Measurements from ENCODE around the gene SYNRG. TPM values are rescaled to one million over a fixed set of nuclear protein-coding genes. Genes with fewer than 3 reads are reported as not detected.

Gene SYNRG
- total and polyA plus RNA-seq, 2 donors from 2014 or later: 8.6 to 47.0 TPM

DNA sequence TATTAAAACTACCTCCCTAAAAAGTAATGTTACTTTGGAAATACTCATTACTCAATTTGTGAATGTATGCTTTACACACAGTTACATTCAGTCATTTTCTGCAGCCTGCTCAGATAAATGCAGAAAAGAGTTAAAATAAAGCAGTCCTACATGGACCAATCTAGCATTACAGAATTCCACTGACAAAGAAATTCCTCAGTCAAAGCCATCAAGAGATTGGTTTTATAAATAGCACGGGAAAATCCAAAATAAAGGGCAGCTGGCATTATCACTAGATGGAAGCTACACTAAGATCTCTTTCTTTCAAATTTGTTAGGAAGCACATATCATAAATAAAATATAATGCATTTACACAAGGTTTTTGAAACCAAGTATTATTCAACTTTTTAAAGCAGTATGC, 61.2 kb downstream of the SYNRG start:
- Histone ChIP-seq H3K9me3 (ENCODE audit: control insufficient read depth in 2 of 3, insufficient read depth in 1 of 3, low read length in 3 of 3) (no peaks in the 10 kb centered on the region), H3K4me3 (ENCODE audit: low read length in 3 of 3) (no peak overlapping the region), H3K9ac (ENCODE audit: low read length in 3 of 3) (no peak overlapping the region), H3K27ac (ENCODE audit: low read depth in 2 of 2, low read length in 2 of 2) (no peak overlapping the region), H3K4me1 (ENCODE audit: control insufficient read depth in 2 of 3, insufficient read depth in 2 of 3, low read depth in 1 of 3, low read length in 3 of 3) (peaks cover 0 to 6% (median 0%) of the 10 kb centered on the region in 3 donors), H3K27me3 (ENCODE audit: control insufficient read depth, insufficient read depth, low read length) (no peaks in the 10 kb centered on the region), H3K36me3 (ENCODE audit: control insufficient read depth in 2 of 3, insufficient read depth in 3 of 3, low read length in 3 of 3) (peaks cover 0 to 4% (median 1%) of the 10 kb centered on the region in 3 donors)
- no peak for TF ChIP-seq CTCF (IDR thresholded peaks at IDR 0.05; ENCODE audit: borderline replicate concordance, extremely low read depth, insufficient read depth)
- no peak for DNase-seq
- FAIRE-seq: no peak
- intact Hi-C loops (cut with DNase I): no loop called here

DNA sequence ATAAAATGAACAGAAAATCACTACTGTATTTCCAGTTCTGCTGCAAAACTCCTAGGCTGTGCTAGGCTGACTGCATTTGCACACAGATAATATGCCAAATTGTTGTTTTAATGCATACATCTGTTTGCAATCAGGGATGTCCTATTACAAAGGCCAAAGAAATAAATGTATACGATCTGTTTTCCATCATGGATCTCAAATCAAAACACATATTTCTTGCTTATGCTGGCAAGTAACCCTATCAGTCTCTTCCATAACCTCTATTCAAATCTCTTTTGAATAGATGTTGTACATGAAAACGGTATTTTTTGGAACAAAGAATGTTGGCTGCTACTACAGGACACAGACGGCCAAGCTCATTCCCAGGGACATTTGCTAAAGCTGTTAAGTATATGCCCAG, 62.9 kb downstream of the SYNRG start:
- H3K27me3 ChIP-seq (ENCODE audit: control insufficient read depth, insufficient read depth, low read length): no peaks in the 10 kb centered on the region
- H3K4me1 ChIP-seq (ENCODE audit: control insufficient read depth in 2 of 3, insufficient read depth in 2 of 3, low read depth in 1 of 3, low read length in 3 of 3): peaks cover 0 to 6% (median 0%) of the 10 kb centered on the region in 3 donors
- H3K27ac ChIP-seq (ENCODE audit: low read depth in 2 of 2, low read length in 2 of 2): no peak overlapping the region
- no peak for FAIRE-seq
- DNase-seq: peak in 1 of 5 donors; percentile 10
- no peak overlapping the region for H3K4me3 ChIP-seq (ENCODE audit: low read length in 3 of 3)
- H3K9ac ChIP-seq (ENCODE audit: low read length in 3 of 3): no peak overlapping the region
- TF ChIP-seq CTCF (IDR thresholded peaks at IDR 0.05; ENCODE audit: borderline replicate concordance, extremely low read depth, insufficient read depth): no peak
- peaks cover 0 to 13% (median 10%) of the 10 kb centered on the region in 3 donors for H3K36me3 ChIP-seq (ENCODE audit: control insufficient read depth in 2 of 3, insufficient read depth in 3 of 3, low read length in 3 of 3)
- intact Hi-C loops (cut with DNase I): no loop called here
- H3K9me3 ChIP-seq (ENCODE audit: control insufficient read depth in 2 of 3, insufficient read depth in 1 of 3, low read length in 3 of 3): no peaks in the 10 kb centered on the region

DNA sequence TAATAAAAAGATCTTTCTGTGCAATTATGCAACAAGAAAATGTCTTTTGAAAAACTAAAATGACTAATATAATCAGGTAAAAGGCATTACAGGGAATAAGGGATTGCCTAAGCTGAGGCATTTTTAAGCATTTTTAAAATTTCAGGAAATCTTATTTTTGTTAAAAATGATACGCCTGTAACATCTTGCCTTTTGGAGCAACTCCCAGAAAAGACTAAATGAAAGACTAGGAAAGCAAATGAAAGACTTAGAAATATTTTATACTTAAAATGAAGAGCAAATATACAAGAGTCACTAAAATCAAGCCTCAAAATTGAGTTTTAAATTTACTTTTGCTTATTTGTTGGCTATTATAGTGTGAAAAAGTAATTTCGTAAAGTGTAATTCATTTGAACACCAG, 63.7 kb downstream of the SYNRG start:
- Histone ChIP-seq H3K9me3 (ENCODE audit: control insufficient read depth in 2 of 3, insufficient read depth in 1 of 3, low read length in 3 of 3) (no peaks in the 10 kb centered on the region), H3K27ac (ENCODE audit: low read depth in 2 of 2, low read length in 2 of 2) (no peak overlapping the region), H3K27me3 (ENCODE audit: control insufficient read depth, insufficient read depth, low read length) (no peaks in the 10 kb centered on the region), H3K4me1 (ENCODE audit: control insufficient read depth in 2 of 3, insufficient read depth in 2 of 3, low read depth in 1 of 3, low read length in 3 of 3) (peaks cover 0 to 3% (median 0%) of the 10 kb centered on the region in 3 donors), H3K36me3 (ENCODE audit: control insufficient read depth in 2 of 3, insufficient read depth in 3 of 3, low read length in 3 of 3) (peaks cover 2 to 19% (median 16%) of the 10 kb centered on the region in 3 donors), H3K9ac (ENCODE audit: low read length in 3 of 3) (no peak overlapping the region), H3K4me3 (ENCODE audit: low read length in 3 of 3) (no peak overlapping the region)
- FAIRE-seq (no peak), DNase-seq (no peak)
- intact Hi-C loops (cut with DNase I): no loop called here
- no peak for TF ChIP-seq CTCF (IDR thresholded peaks at IDR 0.05; ENCODE audit: borderline replicate concordance, extremely low read depth, insufficient read depth)

DNA sequence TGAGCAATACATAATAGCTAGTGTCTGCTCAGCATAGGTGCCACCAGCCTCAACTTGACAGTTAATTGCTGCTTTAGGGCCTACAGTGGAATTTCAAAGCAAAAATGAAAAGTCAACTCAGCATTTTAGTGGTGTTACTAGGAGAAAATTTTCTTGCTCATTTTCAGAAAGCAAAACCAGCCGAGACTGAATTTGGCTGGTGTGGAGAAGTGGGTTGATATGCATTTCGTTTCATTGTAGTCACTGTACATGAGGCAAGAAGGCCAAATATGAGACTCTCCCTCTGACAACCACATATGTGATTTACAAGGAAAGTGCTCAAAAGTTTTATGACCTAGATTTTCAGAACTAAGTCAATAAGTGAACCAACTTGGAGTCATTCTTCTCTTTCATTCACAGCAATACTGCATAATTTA, 65.6 kb downstream of the SYNRG start:
- Histone ChIP-seq H3K4me1 (ENCODE audit: control insufficient read depth in 2 of 3, insufficient read depth in 2 of 3, low read depth in 1 of 3, low read length in 3 of 3) (no peaks in the 10 kb centered on the region), H3K4me3 (ENCODE audit: low read length in 3 of 3) (no peak overlapping the region), H3K9ac (ENCODE audit: low read length in 3 of 3) (no peak overlapping the region), H3K27ac (ENCODE audit: low read depth in 2 of 2, low read length in 2 of 2) (no peak overlapping the region), H3K9me3 (ENCODE audit: control insufficient read depth in 2 of 3, insufficient read depth in 1 of 3, low read length in 3 of 3) (no peaks in the 10 kb centered on the region), H3K27me3 (ENCODE audit: control insufficient read depth, insufficient read depth, low read length) (no peaks in the 10 kb centered on the region), H3K36me3 (ENCODE audit: control insufficient read depth in 2 of 3, insufficient read depth in 3 of 3, low read length in 3 of 3) (peaks cover 8 to 33% (median 30%) of the 10 kb centered on the region in 3 donors)
- TF ChIP-seq CTCF (IDR thresholded peaks at IDR 0.05; ENCODE audit: borderline replicate concordance, extremely low read depth, insufficient read depth): no peak
- DNase-seq: peak in 1 of 5 donors; percentile 6
- no peak for FAIRE-seq
- intact Hi-C loops (cut with DNase I): no loop called here

Data from kidney (tissue), 14 donors.